Activated CD4-positive, alpha-beta T cell treated with anti-CD3 and anti-CD28 coated beads, Interleukin-2, Interleukin-6, amounts not matched to agents 100 ng/mL and 50 ng/mL, durations not matched to agents 16 hours and 8 hours (primary cell): ENCODE results near the gene ATP2A1.
"Not testable (repeated sequence)": the region's sequence is repeated elsewhere in the genome, so short reads cannot be mapped to it uniquely, and the experiment has no call there.

Experiments
- DNase-seq: peaks from one replicate; pipeline ENCODE4 v3.0.0-alpha.2; 2020

The ATP2A1 gene

DNA sequence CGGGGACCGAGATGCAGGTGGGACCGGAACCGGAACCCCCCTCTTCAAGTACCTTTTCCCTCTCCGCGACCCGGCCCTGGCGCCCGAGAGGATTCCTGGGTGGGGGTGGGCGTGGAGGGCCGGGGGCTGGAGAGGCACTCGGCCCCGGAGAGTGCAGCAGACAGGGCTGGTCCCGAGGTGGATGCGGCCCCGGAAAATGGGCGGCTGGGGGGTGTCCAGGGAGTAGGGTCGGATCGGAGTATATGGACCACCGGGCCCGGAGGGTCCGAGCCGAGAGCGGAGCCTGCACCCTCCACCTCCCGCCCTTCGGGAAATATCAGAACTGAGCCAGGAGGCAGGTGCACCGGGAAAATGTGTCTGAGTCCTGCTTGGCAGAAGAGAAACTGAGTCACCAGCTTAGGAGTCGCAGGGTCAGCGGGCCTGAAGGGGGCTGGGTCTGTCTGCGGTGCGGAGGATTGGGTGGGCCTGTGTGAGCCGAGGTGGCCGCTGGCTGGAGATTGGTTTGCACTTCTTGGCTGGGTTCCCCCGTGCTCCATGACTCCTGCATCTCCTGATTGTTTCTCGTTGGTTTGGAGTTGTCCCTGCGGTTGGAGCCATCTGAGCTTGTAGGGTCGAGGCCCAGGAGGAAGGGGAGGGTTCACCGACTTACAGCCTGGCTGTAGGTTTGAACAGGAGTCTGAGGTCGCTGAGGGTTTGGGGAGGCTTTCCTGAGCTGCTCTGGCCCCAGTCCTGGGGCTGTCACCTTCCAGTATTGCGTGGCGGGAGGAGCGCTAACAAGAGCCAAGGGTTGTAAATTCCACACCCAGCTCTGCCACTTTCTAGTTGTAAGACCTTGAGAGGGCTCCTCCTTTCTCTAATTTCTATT lies 14.1 kb upstream of the ATP2A1 start:
- no peak for DNase-seq

DNA sequence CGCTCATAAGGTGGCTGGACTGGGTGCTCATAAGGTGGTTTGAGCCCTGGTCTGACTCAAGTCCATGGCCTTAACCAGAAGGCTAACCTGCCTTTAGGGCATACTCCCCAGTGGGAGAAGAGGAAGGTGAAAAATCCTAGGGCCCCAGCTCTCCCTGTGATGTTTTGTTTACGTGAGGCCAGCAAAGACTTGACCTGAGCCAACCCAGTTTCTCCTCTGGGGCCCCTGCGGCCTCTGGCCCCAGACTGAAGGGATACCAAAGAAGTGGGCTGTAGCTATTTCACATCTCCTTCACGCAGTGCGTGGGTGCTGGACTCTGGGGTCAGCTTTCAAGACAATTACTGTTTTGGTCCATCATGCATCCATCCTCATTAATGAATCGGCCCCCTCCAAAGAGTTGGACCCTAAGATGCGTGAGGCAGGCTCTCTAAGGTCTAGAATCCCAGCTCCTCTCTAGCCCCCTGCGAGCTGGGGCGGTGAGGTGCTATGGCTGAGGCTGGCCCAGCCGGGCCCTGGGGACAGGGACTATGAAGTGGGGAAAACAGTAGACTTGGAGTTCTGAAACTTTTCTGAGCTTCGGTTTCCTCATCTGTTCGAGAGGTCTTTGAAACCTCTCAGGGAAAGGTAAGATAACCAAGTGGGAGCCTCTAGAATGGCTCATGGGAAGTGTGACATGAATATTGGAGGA lies 13.1 kb upstream of the ATP2A1 start:
- no peak for DNase-seq

DNA sequence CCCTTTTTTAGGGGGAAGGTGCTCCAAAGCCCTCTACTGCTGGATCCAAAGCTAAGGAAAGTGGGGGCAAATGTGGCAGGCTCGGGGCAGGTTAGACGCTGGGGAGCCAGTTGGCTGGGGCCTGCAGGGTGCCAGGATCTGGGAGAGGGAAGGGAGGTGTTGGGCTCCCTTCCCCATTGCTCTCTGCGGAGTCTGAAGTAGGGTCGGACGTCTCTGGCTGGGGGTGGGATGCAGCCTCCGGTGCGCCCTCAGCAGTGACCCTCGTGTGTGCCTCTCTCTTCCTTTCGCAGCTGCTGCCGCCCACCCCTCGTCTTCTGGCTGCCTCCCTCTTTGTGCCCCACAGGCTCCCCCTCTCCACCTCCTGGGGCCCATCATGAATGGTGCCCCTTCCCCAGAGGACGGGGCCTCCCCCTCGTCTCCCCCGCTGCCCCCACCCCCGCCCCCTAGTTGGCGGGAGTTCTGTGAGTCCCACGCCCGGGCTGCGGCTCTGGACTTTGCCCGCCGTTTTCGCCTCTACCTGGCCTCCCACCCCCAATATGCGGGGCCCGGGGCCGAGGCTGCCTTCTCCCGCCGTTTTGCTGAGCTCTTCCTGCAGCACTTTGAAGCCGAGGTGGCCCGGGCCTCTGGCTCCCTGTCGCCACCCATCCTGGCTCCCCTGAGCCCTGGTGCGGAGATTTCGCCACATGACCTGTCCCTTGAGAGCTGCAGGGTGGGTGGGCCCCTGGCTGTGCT lies 12.4 kb upstream of the ATP2A1 start:
- no peak for DNase-seq

DNA sequence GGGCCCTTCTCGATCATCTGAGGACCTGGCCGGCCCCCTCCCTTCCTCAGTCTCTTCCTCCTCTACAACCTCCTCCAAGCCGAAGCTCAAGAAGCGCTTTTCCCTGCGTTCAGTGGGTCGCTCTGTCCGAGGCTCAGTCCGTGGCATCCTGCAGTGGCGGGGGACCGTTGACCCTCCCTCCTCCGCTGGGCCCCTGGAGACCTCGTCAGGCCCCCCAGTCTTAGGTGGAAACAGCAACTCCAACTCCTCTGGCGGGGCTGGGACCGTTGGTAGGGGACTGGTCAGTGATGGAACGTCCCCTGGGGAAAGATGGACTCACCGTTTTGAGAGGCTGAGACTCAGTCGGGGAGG lies 11.9 kb upstream of the ATP2A1 start:
- DNase-seq, result no peak

DNA sequence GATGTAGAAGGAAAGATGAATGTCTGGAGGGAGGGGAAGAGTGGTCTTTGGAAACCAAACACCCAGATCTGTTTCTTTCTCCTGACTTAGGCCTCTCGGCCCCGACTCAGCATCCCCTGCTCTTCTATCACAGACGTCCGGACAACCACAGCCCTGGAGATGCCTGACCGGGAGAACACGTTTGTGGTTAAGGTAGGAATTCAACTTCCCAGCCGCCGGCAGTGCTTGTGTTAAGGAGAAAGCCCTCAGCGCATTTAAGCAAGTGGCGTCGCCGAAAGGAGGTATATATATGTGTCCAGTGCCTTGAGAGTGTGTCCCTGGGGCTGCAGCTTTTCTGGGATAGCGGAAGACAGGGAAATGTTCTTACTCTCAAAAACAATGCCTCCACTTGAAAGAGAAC lies 11.0 kb upstream of the ATP2A1 start:
- DNase-seq, result no peak

DNA sequence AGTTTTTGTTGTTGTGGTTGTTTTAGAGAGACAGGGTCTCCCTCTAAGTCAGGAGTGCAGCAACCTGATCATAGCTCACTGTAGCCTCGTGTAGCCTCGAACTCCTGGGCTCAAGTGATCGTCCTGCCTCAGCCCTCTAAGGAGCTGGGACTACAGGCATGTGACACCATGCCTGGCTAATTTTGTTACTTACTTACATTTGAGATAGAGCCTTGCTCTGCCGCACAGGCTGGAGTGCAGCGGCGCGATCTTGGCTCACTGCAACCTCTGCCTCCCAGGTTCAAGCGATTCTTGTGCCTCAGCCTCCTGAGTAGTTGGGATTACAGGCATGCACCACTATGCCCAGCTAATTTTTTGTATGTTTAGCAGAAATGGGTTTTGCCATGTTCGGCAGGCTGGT lies 10.6 kb upstream of the ATP2A1 start:
- not testable (repeated sequence) for DNase-seq

DNA sequence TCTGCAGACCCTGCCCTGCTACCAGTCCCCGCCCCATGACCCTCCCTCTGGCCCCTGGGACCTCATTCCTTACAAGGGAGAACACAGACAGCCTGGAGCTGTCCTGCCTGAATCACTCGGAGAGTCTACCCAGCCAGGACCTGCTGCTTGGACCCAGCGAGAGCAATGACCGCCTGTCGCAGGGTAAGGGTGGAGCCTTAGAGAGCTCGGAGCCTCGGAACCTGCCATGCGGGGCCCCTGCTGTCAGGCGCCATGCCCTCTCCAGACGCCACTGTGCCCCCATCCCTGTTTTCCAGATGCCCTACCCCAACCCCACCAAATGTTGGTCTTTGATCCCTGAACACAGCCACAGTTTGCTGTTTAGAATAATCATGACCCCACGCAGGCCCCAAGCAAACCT lies 9.1 kb upstream of the ATP2A1 start:
- no peak for DNase-seq

DNA sequence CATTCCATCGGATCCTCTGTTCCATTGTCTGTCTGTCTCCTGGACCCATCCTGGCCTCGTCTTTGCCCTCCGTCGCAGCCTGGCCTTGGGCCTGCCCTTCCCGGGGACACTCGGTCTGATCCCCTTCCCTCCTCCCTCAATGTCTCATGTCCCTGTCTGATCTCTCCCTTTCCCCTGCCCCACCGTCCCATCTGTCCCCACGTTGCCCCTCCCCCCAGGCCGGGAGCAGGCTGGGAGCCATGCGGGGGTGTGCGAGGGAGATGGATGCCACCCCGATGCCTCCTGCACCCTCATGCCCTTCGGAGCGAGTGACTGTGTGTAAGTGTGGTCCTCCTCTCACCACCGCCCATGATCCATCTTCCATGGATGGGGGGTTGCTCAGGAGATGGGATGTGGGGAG lies 5.3 kb upstream of the ATP2A1 start:
- no peak for DNase-seq

DNA sequence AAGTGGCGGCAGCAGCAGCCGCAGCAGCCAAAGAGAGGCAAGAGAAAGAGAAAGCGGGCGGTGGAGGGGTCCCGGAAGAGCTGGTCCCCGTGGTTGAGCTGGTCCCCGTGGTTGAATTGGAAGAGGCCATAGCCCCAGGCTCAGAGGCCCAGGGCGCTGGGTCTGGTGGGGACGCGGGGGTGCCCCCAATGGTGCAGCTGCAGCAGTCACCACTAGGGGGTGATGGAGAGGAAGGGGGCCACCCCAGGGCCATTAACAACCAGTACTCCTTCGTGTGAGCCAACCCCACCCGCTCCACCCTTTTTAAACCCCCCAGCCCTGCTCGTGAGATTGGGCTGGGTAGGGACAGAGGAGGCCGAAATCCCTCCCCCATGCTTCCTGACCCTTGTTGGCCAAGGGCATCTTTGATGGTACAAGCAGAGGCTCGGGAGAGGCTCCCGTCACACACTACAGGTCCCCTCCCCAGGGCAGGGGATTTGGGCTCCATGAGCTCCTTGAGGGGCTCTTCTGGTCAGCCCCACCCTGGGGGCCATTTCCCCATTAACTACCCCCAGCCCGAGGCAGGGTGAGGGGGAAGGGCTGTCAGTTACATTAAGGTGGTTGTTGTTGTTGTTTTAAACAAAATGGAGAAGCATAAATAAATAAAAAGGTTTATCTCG lies 4.6 kb upstream of the ATP2A1 start:
- peak; percentile 63 for DNase-seq

DNA sequence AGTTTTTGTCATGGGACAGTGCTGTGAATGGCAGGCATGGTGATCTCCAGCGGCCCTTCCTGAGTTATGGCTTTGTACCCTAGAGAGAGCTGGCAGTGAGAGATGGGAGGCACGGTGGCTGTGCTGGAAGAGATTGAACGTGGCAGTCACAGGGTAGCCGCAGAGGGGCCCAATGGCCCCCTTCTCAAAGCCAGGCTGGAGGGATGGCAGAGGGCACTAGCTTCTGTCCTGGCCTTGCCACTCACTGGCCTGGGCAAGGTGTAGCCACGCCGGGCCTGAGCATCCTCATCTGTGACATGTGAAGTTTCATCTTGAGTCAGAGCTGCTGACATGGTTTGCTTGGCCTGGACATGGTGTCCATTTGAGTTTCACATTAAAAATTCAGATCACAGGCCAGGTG lies 3.9 kb upstream of the ATP2A1 start:
- DNase-seq, result no peak

DNA sequence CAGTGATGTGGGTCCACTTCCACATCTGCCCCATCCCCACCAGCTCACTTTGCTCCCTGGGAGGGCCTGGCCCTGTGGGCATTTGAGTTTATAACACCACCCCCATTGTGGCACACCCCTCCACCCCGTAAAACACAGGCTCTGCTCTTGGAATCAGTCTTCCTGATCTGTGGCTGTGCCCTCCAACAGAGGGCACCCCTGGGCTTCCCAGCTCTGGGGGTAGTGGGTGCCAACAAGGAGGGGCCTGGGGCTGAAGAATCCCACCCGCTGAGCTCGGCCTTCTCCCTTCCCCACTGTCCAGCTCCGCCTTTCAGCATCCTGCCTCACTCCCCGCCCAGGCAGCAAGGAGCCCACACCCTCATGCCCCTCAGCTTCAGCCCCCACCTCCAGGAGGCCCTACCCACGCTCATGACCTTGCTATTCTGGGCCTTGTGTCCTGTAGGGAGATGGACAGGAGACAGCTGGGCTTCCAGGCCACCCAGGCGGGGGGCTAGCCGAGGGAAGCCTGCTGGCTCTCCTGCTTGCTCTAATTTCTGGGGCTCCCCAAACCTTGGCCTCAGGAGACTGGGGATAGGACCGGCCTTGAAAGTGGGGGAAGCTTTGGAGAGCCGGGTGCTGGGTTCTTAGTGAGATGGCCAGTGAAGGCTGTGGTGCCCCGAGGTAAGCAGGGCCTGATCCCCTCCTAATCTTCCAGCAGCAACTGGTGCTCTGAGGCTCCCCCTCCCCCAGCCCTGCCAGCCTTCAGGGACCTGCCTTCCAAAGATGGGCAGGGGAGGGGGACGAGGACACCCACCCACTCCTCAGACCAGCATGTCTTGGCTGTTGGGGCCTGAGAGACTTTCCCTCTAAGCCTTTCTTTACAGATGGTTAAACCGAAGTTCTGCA lies 2.9 kb upstream of the ATP2A1 start:
- DNase-seq, result no peak

DNA sequence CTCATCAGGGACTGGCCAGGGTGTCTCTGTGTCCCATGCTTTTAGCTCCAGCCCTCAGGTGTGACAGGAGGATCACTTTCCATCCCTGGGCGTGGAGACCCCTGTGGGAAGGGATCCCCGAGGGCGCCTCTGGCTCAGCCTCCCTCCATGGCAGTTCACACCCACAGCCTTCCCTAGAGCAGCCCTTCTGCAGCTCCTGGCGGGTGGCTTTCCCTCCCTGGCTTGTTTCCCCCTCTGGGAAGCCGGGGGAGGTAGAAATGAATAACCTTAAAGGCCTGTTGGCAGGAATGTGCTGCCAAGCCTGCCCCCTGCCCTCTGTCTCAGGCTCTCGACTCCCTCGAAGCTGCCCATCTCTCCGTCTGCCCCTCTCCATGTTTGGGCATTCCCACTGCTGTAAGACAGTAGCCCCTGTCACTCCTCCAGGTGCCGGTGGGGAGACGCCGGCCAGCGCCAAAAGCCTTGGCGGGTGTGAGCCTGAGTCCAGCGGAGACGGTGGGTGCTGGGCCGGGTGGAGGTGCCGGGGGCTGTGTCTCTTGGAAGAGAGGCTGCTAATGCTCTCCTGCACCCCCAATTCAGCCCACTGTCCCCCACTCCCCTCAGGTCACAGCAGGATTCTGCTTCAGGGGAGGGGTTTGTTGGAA lies 2.1 kb upstream of the ATP2A1 start:
- DNase-seq, result no peak

DNA sequence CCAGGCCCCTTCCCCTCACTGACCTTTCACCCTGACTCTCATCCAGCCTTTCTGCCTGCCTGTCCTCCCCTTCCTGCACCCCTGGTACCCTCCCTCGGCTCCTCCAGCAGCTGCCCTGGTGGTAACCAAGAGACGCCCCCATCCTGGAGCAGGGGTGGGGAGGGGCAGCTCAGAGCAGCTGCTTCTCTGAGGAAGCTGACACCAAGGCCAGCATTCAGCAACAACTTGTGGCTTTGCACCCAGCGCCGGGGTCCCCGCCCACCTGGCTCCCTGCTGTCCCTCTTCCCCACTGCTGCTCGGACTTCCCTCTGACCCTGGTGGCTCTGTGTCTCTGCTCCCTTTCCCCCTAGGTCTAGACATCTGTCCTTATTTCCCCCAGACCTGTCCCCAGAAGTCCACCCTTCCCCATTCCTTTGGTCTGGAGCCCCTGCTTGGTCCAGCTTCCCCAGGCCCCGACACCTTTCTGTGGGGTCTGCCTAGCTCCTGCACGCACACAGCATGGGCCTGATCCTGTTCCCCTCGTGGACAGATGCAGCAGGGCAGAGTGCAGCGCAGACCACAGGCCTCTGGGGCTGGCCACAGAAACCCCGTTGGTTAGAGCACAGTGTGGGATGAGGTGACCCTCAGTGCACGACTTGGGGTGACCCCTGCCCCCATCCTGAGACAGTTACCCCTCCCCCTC lies 1.2 kb upstream of the ATP2A1 start:
- DNase-seq, result no peak

DNA sequence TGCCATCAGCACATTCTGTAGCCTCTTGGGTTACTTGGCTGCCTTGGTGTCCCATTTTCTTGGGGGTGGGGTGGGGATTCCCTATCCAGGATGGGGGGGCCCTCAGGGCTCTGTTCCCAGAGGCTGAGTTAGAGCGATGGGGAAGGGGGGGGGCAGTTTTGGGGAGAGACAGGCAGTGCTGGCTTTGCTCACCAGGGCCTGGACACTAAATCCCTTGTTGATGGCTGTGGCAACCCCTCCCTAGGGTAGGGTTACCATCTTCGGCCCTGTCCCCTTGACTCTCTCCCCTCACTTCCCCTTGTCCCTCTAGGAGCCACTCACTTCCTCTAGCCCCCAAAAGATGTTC lies 660 bp upstream of the ATP2A1 start:
- DNase-seq, result no peak

DNA sequence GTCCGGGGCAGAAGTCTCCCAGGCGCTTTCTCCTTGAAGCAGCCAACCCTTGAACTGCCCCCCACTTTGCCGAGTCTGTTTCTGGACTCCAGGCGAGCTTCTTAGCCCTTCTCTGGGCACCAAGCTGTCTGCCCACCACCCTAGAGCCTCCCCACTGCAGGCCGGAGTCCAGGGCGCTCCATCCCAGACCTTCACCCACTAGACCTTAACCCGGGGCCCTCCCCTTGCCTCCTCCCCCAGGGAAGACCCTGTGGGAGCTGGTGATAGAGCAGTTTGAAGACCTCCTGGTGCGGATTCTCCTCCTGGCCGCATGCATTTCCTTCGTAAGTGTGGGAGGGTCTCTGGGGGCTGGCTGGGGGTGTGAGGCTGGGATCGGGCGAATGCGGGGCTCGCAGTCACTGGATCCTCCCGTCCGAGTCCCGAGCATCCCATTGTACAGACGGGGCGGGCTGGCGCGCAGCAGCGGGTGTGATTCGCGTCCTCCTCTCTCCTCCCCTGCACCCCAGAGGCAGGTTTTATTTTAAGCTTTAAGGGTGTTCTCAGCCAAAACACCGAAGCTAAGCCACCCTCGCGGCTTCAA lies 1.1 kb downstream of the ATP2A1 start:
- DNase-seq, result no peak

DNA sequence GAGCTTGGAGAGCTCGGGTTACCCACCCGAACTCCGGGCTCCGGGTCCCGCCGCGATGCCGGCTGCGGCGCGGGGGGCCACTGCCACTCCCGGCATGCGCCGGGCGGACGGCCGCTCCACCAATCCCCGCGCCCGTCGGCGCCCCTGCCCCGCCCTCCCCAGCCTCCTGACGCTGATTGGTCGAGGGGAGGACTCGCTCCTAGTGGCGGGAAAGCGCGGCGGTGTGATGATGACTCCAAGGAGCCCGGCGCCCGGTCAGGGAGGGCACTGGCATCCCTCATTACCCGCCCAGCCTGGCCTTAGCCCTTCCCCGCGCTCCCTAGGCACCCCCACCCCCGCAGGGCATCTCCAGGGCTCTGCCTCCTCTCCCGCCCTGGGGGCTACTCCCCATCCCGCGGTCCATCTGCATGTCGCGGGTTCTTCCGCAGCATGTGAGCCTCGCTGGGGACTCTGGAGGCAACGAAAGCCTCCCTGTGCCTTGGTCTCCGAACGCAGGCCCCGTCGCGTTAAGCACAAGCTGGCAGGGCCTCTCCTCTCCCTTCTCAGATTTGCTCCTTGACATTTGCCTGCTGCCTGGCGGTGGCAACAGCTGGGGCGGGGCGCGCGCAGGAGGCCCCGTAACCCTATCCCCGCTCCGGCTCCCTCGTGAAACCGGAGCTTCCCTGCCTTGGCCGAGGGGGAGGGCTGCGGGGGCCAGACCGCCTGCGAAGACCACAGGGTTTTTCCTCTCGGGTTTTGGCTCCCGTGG lies 1.7 kb downstream of the ATP2A1 start:
- peak; percentile 95 for DNase-seq

DNA sequence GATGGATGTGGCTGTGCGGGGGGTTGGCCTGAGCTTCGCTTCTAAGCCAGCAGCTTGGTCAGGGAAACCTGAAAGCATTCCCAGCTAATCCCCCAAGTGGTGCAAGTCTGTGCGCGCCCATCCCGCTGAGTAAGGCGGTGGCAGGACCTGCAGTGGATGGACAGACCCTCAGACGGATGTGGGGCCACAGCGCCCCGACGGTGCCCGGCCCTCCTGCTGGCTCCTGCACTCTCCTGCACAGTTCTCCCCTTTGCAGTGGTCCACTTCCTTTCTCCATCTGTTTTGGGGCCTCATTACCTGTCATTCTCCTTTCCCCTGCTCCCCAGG lies 2.3 kb downstream of the ATP2A1 start:
- no peak for DNase-seq

DNA sequence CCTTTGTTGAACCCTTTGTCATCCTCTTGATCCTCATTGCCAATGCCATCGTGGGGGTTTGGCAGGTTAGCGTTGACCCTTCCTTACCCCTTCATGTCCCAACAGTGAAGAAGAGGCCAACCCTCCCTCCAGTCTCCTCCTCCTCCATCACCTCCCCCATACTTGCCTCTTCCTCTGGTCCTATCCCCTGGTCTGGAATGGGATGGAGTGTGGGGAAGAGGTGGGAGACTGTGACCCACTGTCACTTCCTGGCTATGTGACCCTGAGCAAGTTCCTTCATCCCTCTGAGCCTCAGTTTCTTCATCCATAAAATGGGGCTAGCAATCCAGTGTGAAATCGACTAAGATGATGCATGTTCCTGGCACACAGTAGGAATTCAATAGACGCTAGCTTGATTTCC lies 2.7 kb downstream of the ATP2A1 start:
- DNase-seq, result no peak

DNA sequence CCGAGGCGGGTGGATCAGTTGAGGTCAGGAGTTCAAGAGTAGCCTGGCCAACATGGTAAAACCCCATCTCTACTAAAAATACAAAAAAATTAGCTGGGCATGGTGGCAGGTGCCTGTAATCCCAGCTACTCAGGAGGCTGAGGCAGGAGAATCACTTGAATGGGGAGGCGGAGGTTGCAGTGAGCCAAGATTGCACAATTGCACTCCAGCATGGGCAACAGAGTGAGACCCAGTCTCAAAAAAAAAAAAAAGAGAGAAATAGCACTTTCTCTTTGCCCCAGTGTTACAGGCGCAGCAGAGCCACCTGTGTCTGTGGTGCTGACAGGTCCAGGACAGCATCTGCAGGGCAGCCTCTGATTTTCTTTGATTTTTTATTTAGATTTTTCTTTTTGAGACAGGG lies 3.3 kb downstream of the ATP2A1 start:
- DNase-seq, result not testable (repeated sequence)

DNA sequence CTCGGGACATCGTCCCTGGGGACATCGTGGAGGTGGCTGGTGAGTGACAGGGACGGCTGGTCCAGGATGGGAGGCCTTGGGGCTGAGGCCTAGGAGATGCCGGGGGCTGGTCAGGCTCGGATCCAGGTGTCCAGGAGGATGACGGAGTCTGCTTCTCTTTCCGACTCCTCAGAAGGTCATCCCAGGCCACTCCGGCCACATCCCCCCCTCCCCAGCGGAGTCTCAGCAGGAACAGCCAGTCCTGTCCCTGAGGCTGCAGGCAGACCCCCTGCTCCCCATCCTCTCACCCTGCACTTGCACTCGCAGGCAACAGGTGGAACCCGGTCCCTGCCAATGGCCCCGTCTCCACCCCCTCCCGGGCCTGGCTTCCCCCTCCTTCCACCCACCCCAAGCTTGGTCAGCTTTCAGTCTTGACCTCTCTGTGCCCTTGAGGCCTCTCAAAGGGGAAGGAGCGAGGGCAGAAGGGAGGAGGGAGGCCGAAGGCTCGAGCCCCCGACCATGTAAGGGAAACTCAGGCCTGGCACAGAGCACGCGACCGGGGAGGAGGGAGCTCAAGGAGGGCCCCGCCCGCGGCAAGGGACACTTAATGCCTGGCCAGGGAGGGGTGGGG lies 4.4 kb downstream of the ATP2A1 start:
- no peak for DNase-seq
